Ovary (tissue), 9 donors: ENCODE results near the gene KIAA1217. TPM values are rescaled to one million over a fixed set of nuclear protein-coding genes. Genes with fewer than 3 reads are reported as not detected.

Experiments used
- DNase-seq, 5 donors: peaks; one replicate each; pipeline ENCODE4 v3.0.0-alpha.2; 2019 to 2020
- H3K27ac ChIP-seq, 2 donors: fragments of 200-600 bp; one replicate each; pipeline versions ENCODE4 v1.5.1 to v1.8.0; 2019 to 2022
- H3K27me3 ChIP-seq: fragments of 200-600 bp; one replicate; pipeline ENCODE4 v1.8.0; 2022
- H3K36me3 ChIP-seq: fragments of 200-600 bp; sonication (generic); one replicate; pipeline ENCODE4 v1.5.1; 2019
- H3K4me1 ChIP-seq: one replicate; pipeline ENCODE4 v1.8.1; 2013; ENCODE audit warnings: mild to moderate bottlenecking, moderate library complexity; ENCODE audit not compliant: insufficient read depth
- H3K4me3 ChIP-seq: fragments of 200-600 bp; sonication (generic); one replicate; pipeline ENCODE4 v1.5.1; 2017
- H3K9me3 ChIP-seq, 2 donors: fragments of 200-600 bp in 1 of 2; sonication (generic) in 1 of 2; one replicate each; pipeline versions ENCODE4 v1.5.1 to v1.8.1; 2013 to 2019; ENCODE audit warnings: mild to moderate bottlenecking in 1 of 2, moderate library complexity in 1 of 2
- CTCF ChIP-seq, 3 donors: fragments of 450-650 bp in 2 of 3; fragments of 200-600 bp in 1 of 3; IDR thresholded peaks; one replicate each; pipeline versions ENCODE4 v1.5.1 to v1.8.0; 2016 to 2022; ENCODE audit warnings: antibody characterized with exemption in 3 of 3, mild to moderate bottlenecking in 1 of 3
- EP300 ChIP-seq: sonication (generic); formaldehyde crosslinking; IDR thresholded peaks from one replicate; pipeline ENCODE4 v1.6.1; 2017; ENCODE audit warnings: antibody characterized with exemption
- POLR2A ChIP-seq: fragments of 450-650 bp; IDR thresholded peaks from one replicate; pipeline ENCODE4 v1.6.1; 2017; ENCODE audit warnings: antibody characterized with exemption, mild to moderate bottlenecking, moderate library complexity
- WGBS, 3 donors: extraction: QIAGEN DNeasy Blood & Tissue Kit in 1 of 3; methylation state at CpG; one replicate each; pipeline versions ENCODE4 v1.1.5 to v1.1.7; 2013 to 2017; 5-methylcytosine and 5-hydroxymethylcytosine counted together
- intact Hi-C, 4 donors: fragments of 100-400 bp; cut with DNase I; formaldehyde crosslinking; loops; one replicate each; pipeline versions ENCODE4 v1.11.0 to v1.15.1; 2022 to 2023
- polyA plus RNA-seq, 2 donors: library from polyadenylated mRNA; stranded (reverse); fragments of 200-250 nt in 1 of 2; fragments of 350-450 nt in 1 of 2; fragmentation: Illumina TruSeq in 1 of 2; extraction: RNeasy Lipid Tissue Mini Kit (QIAGEN cat#74804) in 1 of 2; gene quantifications; one replicate each; pipeline ENCODE4 v1.2.3, GENCODE V29; 2013 to 2014
- total RNA-seq, 7 donors: library from RNA; depleted of rRNA in 2 of 7; stranded (reverse); fragments of >200 nt in 2 of 7; fragmentation: NEBNext Ultra II Directional in 3 of 7; extraction: Animal tissue kit (Norgen Biotek cat#: 25700) in 3 of 7; gene quantifications; one replicate each; pipeline versions ENCODE4 v1.1.0 to v1.2.4, GENCODE V29; 2016 to 2023
- donor health status: DM: no; HTN: no; CAD: no; lungs with moderate emphysema.
- donor health status: DM: no; HTN: no; CAD: no.
- donor health status: Bipolar disorder and iron deficiency.
- donor health status: DM: yes; HTN: yes; CAD: no.
- donor health status: DM: no; HTN: no; CAD: no.
- donor health status: DM: yes; HTN: yes; CAD: no.

KIAA1217 gene
- total and polyA plus RNA-seq, 9 donors = 7.2 to 47.1 (median 23.0) TPM

GRCh38 chr10:24177636-24178035, 31.3 kb upstream of the KIAA1217 start:
- H3K27ac ChIP-seq = no peak overlapping the region
- no peak for DNase-seq
- H3K27me3 ChIP-seq = no peaks in the 10 kb centered on the region
- no peaks in the 10 kb centered on the region for H3K36me3 ChIP-seq
- no peak overlapping the region for H3K4me3 ChIP-seq
- TF ChIP-seq CTCF (IDR thresholded peaks at IDR 0.05) = no peak
- TF ChIP-seq POLR2A = no peak
- TF ChIP-seq EP300 = no peak
- intact Hi-C loops = no loop called here
- no peaks in the 10 kb centered on the region for H3K4me1 ChIP-seq
- H3K9me3 ChIP-seq = no peaks in the 10 kb centered on the region

- intact Hi-C loops = no loop called here
- no peak for TF ChIP-seq POLR2A
- TF ChIP-seq EP300 = no peak
- no peak for TF ChIP-seq CTCF (IDR thresholded peaks at IDR 0.05)
- Histone ChIP-seq H3K4me1 (no peaks in the 10 kb centered on the region), H3K27me3 (no peaks in the 10 kb centered on the region), H3K27ac (no peak overlapping the region), H3K4me3 (no peak overlapping the region), H3K9me3 (no peaks in the 10 kb centered on the region), H3K36me3 (no peaks in the 10 kb centered on the region)
- no peak for DNase-seq
- WGBS, 3 donors = 57 to 79% (median 64%) methylated on average over 2 of the region's 2 CpGs
Observed at GRCh38 chr10:24180891-24181290, 28.0 kb upstream of the KIAA1217 start.

- Histone ChIP-seq H3K27me3 (no peaks in the 10 kb centered on the region), H3K4me3 (no peak overlapping the region), H3K27ac (no peak overlapping the region), H3K9me3 (no peaks in the 10 kb centered on the region), H3K36me3 (no peaks in the 10 kb centered on the region), H3K4me1 (no peaks in the 10 kb centered on the region)
- intact Hi-C loops = no loop called here
- 70 to 95% (median 83%) methylated on average over 1 of the region's 1 CpG for WGBS, 3 donors
- DNase-seq = no peak
- TF ChIP-seq POLR2A (no peak), EP300 (no peak), CTCF (IDR thresholded peaks at IDR 0.05) (no peak)
Observed at GRCh38 chr10:24184455-24184854, 24.5 kb upstream of the KIAA1217 start.

- 88 to 93% (median 89%) methylated on average over 5 of the region's 5 CpGs for WGBS, 3 donors
- DNase-seq = no peak
- Histone ChIP-seq H3K27me3 (no peaks in the 10 kb centered on the region), H3K4me1 (no peaks in the 10 kb centered on the region), H3K36me3 (no peaks in the 10 kb centered on the region), H3K27ac (no peak overlapping the region), H3K4me3 (no peak overlapping the region), H3K9me3 (no peaks in the 10 kb centered on the region)
- TF ChIP-seq CTCF (IDR thresholded peaks at IDR 0.05) = no peak
- no peak for TF ChIP-seq EP300
- no peak for TF ChIP-seq POLR2A
- intact Hi-C loops = loop anchor here in 2 of 4 donors (10.0 kb wide), 2 partner anchors 161 to 199 kb away; no protein-coding TSS in a partner anchor
Observed at GRCh38 chr10:24193330-24193729, 15.6 kb upstream of the KIAA1217 start.
